A673 (cell line): Measurements from ENCODE around the gene IRS2. TPM values are rescaled to one million over a fixed set of nuclear protein-coding genes. Genes with fewer than 3 reads are reported as not detected.

ENCODE experiments used
- Bru-seq: library from RNA; stranded (reverse); fragments of 400-500 nt; gene quantifications from one replicate; lab custom pipeline; 2021; lab: Mats Ljungman, UMichigan
- BruChase-seq, 2 experiments: library from RNA; stranded (reverse); fragments of 400-500 nt; gene quantifications; one replicate each; lab custom pipeline; 2021; lab: Mats Ljungman, UMichigan
- BruUV-seq: library from RNA; stranded (reverse); fragments of 400-500 nt; replicated peaks from 2 replicates; lab custom pipeline; 2021; lab: Mats Ljungman, UMichigan
- CTCF ChIA-PET: fragments of 300-600 bp; sonication (Branson Sonifier 250); formaldehyde crosslinking; loops from one replicate; lab custom pipeline; 2022; ENCODE audit warnings: antibody characterized with exemption; lab: Charles Lee
- POLR2A ChIA-PET: fragments of 300-600 bp; sonication (Branson Sonifier 250); formaldehyde crosslinking; loops from one replicate; lab custom pipeline; 2022; ENCODE audit warnings: antibody characterized with exemption; ENCODE audit not compliant: low non-redundant PET; lab: Charles Lee
- DNase-seq: peaks from one replicate; pipeline ENCODE4 v3.0.0-alpha.2; 2015; ENCODE audit warnings: low spot score
- H3K27ac ChIP-seq: fragments of 200-600 bp; sonication (generic); 2 replicates; pipeline ENCODE4 v1.5.1; 2016; ENCODE audit warnings: mixed run types, low read depth, mild to moderate bottlenecking, mixed read lengths, antibody characterized with exemption, low read length; ENCODE audit not compliant: poor library complexity, severe bottlenecking
- H3K27me3 ChIP-seq: fragments of 200-600 bp; sonication (generic); replicated peaks from 2 replicates; pipeline ENCODE4 v1.6.1; 2017; ENCODE audit warnings: mixed run types, low read depth, mild to moderate bottlenecking, mixed read lengths, antibody characterized with exemption, low read length; ENCODE audit not compliant: insufficient read depth, poor library complexity
- H3K36me3 ChIP-seq: fragments of 200-600 bp; sonication (generic); 2 replicates; pipeline ENCODE4 v1.6.1; 2016; ENCODE audit warnings: mixed run types, mild to moderate bottlenecking, mixed read lengths, antibody characterized with exemption, low read length; ENCODE audit not compliant: insufficient read depth, poor library complexity, severe bottlenecking
- H3K4me1 ChIP-seq: fragments of 200-600 bp; sonication (generic); 2 replicates; pipeline ENCODE4 v1.6.1; 2017; ENCODE audit warnings: mixed run types, mild to moderate bottlenecking, mixed read lengths, antibody characterized with exemption, low read length; ENCODE audit not compliant: insufficient read depth, poor library complexity, severe bottlenecking
- H3K4me3 ChIP-seq: fragments of 200-600 bp; sonication (generic); 2 replicates; pipeline ENCODE4 v1.5.1; 2016; ENCODE audit warnings: low read depth, mixed run types, mild to moderate bottlenecking, mixed read lengths, low read length; ENCODE audit not compliant: poor library complexity, severe bottlenecking
- H3K9me3 ChIP-seq: fragments of 200-600 bp; sonication (generic); 2 replicates; pipeline ENCODE4 v1.6.1; 2016; ENCODE audit warnings: mixed run types, low read depth, mild to moderate bottlenecking, mixed read lengths, antibody characterized with exemption, low read length; ENCODE audit not compliant: poor library complexity, severe bottlenecking
- EZH2 ChIP-seq: fragments of 200-600 bp; sonication (generic); IDR thresholded peaks from 2 replicates; pipeline ENCODE4 v1.6.1; 2017; ENCODE audit warnings: borderline replicate concordance, low read depth, mild to moderate bottlenecking, mixed read lengths, antibody characterized with exemption, low read length; ENCODE audit not compliant: poor library complexity, severe bottlenecking
- intact Hi-C: fragments of 100-400 bp; cut with micrococcal nuclease; formaldehyde crosslinking; loops from one replicate; pipeline ENCODE4 v1.10.0; 2022; ENCODE audit not compliant: unreplicated experiment
- long read RNA-seq: library from polyadenylated mRNA; stranded (forward); transcript quantifications from one replicate; pipeline ENCODE4 v2.0.0, GENCODE V29; 2022
- total RNA-seq: library from RNA; stranded (reverse); gene quantifications from 2 replicates; pipeline ENCODE4 v1.2.3, GENCODE V29; 2021
- TF ChIP-seq, protein P1 (sequence below): fragments of 300-800, 200-600 bp; sonication (generic); conservative IDR thresholded peaks from 2 replicates; pipeline ENCODE4 v1.5.1; 2017; ENCODE audit warnings: low read depth, mild to moderate bottlenecking, antibody characterized with exemption, low read length, moderate library complexity, mixed read lengths

Gene IRS2, protein sequence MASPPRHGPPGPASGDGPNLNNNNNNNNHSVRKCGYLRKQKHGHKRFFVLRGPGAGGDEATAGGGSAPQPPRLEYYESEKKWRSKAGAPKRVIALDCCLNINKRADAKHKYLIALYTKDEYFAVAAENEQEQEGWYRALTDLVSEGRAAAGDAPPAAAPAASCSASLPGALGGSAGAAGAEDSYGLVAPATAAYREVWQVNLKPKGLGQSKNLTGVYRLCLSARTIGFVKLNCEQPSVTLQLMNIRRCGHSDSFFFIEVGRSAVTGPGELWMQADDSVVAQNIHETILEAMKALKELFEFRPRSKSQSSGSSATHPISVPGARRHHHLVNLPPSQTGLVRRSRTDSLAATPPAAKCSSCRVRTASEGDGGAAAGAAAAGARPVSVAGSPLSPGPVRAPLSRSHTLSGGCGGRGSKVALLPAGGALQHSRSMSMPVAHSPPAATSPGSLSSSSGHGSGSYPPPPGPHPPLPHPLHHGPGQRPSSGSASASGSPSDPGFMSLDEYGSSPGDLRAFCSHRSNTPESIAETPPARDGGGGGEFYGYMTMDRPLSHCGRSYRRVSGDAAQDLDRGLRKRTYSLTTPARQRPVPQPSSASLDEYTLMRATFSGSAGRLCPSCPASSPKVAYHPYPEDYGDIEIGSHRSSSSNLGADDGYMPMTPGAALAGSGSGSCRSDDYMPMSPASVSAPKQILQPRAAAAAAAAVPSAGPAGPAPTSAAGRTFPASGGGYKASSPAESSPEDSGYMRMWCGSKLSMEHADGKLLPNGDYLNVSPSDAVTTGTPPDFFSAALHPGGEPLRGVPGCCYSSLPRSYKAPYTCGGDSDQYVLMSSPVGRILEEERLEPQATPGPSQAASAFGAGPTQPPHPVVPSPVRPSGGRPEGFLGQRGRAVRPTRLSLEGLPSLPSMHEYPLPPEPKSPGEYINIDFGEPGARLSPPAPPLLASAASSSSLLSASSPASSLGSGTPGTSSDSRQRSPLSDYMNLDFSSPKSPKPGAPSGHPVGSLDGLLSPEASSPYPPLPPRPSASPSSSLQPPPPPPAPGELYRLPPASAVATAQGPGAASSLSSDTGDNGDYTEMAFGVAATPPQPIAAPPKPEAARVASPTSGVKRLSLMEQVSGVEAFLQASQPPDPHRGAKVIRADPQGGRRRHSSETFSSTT (N-terminal part only)
- total RNA-seq (135 TPM in 2 replicates), Bru-seq, nascent RNA (percentile 100 among the genes with signal in this experiment), BruChase-seq, experiment 1, labeled RNA remaining after a 2-hour chase (percentile 99 among the genes with signal in this experiment), BruChase-seq, experiment 2, labeled RNA remaining after a 6-hour chase (percentile 95 among the genes with signal in this experiment)
- long read RNA-seq, full-length matches to known transcripts: 280 of 304 reads
- long read RNA-seq, partial matches to known transcripts: 0 of 304 reads
- long read RNA-seq, other reads (novel, unspliced or antisense): 24 of 304 reads

DNA sequence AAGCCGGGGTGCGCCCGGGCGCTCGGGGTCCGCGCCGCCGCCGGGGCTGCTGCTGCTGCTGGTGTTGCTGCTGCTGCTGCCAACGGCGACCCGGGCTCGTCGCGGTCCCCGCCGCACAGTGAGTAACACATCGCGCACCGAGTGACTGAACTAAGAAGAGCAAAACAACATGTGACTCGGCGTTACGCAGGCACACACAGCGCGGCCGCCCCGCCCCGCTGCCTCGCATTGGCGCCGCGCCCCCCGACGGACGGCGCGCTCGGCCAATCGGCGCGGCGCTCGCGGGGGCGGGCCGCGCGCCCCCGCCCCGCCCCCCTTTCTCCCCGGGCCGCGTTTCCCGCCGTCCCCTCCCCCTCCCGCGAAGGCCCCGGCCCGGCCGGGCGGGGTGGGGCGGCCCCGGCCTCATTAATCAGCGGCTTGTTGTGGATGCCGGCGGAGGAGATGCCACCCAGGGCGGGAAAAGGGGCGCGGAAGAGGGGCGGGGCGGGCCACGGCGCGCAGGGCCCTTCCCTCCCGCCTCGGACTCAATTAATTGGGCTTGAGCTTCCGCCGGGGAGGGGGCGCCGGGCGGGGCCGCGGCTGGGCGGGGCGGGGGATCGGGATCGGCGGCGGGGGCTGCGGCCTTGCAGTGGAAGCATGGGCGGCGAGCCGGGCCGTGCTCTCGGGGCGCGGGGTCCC is at the start of gene IRS2:
Gene IRS2 (minus strand): TSS at position 127 of the 678 bp plus-strand sequence. CDS start 530 bp downstream, outside the sequence.
- TF ChIP-seq EZH2: no peak
- TF ChIP-seq, protein P1, sequence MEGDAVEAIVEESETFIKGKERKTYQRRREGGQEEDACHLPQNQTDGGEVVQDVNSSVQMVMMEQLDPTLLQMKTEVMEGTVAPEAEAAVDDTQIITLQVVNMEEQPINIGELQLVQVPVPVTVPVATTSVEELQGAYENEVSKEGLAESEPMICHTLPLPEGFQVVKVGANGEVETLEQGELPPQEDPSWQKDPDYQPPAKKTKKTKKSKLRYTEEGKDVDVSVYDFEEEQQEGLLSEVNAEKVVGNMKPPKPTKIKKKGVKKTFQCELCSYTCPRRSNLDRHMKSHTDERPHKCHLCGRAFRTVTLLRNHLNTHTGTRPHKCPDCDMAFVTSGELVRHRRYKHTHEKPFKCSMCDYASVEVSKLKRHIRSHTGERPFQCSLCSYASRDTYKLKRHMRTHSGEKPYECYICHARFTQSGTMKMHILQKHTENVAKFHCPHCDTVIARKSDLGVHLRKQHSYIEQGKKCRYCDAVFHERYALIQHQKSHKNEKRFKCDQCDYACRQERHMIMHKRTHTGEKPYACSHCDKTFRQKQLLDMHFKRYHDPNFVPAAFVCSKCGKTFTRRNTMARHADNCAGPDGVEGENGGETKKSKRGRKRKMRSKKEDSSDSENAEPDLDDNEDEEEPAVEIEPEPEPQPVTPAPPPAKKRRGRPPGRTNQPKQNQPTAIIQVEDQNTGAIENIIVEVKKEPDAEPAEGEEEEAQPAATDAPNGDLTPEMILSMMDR: no peak
- BruUV-seq: no TSS peak
- POLR2A ChIA-PET: interaction anchor here (0.5 to 0.7 kb wide), 4 partner anchors 28 to 692 kb away, joined by 4 to 10 read pairs (median 6); no protein-coding TSS in a partner anchor
- Histone ChIP-seq H3K27ac (peak within 1 kb of the TSS; percentile 94), H3K36me3 (peaks cover 30% of the 10 kb centered on the region), H3K27me3 (no peaks in the 10 kb centered on the region), H3K9me3 (no peaks in the 10 kb centered on the region), H3K4me3 (peak within 1 kb of the TSS; percentile 84), H3K4me1 (peaks cover 32% of the 10 kb centered on the region)
- peak; percentile 97 for DNase-seq
- intact Hi-C loops: loop anchor here (5.0 kb wide), 1 partner anchor 1524 kb away; no protein-coding TSS in a partner anchor
- CTCF ChIA-PET: interaction anchor here (0.6 to 1.0 kb wide), 2 partner anchors 9 to 871 kb away, joined by 5 to 6 read pairs; no protein-coding TSS in a partner anchor

GRCh38 chr13:109834973-109835720 is 48.8 kb upstream of the IRS2 start:
- H3K36me3 ChIP-seq: no peaks in the 10 kb centered on the region
- intact Hi-C loops: no loop called here
- CTCF ChIA-PET: no interaction called here
- no peak for TF ChIP-seq EZH2
- TF ChIP-seq, protein P1: no peak
- no peak for DNase-seq
- H3K4me3 ChIP-seq: no peak overlapping the region
- peaks cover 24% of the 10 kb centered on the region for H3K27me3 ChIP-seq
- H3K9me3 ChIP-seq: no peaks in the 10 kb centered on the region
- H3K4me1 ChIP-seq: no peaks in the 10 kb centered on the region
- POLR2A ChIA-PET: no interaction called here
- H3K27ac ChIP-seq: no peak overlapping the region
- no TSS peak for BruUV-seq
